GM21528 (cell line): ENCODE measurements around the gene SURF2.
"Not testable (repeated sequence)": the region's sequence is repeated elsewhere in the genome, so short reads cannot be mapped to it uniquely, and the experiment has no call there.

Source experiments
- ATAC-seq: cut with Tn5 transposase; IDR thresholded peaks from one replicate; pipeline ENCODE4 v1.9.1; 2021; ENCODE audit warnings: mild to moderate bottlenecking, moderate library complexity; ENCODE audit not compliant: unreplicated experiment, low FRiP score

Gene SURF2

DNA sequence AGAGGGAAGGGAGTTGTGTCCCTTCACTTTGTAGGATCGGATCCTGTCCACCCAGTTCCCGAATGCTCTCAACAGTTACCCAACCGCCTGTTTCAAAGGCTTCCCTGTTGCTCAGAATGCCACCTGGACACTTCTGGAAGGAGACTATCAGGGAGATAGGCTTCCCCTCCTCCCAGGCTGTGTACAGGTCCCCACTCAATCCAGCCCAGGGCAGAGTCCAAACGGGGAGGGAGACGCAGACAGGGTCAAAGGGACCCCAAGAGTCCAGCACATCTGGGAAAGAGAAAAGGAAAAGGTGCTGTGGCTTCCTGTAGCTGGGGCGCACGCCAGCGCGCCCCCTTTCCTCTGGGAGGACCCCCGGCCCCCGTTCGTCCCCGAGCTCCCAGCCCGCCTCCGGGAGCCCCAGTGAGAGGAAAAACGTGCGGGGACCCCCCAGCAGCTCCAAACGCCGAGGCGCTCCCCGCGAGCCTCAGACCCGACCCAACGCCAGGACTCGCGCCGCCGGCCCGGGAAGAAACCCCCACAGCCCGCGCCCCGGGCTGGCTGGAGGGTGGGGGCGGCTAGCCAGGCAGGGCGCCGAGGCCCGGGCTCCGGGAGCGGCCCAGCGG lies 18.9 kb downstream of the SURF2 start:
- peak; percentile 7 for ATAC-seq

DNA sequence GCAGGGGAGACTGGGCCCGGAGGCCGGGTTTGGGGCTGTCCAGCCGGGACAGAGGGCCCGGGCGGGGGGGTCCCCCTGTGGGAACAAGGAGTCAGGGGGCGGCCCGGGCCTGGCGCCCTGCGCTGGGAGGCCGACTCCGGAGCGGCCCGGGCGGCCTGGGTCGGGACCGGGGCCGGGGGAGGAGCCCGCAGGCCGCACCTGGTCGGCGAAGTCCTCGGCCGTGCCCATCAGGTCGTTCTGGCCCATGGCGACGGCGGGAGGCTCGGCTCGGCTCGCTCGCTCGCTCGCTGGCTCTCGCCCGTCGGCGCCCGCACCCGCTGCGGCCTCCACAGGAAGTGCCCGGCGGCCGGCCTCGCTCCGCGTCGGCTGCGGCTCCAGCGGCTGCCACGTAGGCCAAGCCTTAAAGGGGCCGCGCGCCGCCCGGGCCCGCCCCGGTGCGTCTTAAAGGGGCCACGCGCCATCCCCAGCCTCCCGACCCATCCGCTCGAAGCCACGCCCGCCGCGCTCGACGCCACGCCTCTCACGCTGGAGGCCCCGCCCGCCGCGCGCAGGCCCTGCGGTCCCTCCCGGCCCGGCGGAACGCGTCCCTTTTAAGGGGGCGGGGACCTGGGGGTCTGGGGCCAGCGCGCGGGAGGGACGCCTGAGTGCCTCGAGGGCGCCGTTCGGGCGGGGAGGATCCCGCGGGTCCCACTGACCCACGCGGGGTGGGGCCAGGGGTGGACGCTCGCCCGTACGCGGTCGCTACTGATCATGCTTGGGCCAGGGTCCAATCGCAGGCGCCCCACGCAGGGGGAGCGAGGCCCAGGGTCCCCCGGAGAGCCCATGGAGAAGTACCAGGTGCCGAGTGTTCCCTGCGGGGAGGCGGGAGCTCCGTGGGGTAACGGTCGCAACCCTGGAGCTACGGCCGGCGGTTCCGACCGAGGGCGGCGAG lies 19.6 kb downstream of the SURF2 start, which contains the start of the genes STKLD1 and SURF4:
TSS of gene STKLD1 (plus strand) at position 643 of the 931 bp plus-strand sequence. CDS start at position 751, 108 bp downstream.
TSS of gene SURF4 (minus strand) at position 337 of the 931 bp plus-strand sequence. CDS start at position 246, 91 bp downstream.
- ATAC-seq, result peak; percentile 85

DNA sequence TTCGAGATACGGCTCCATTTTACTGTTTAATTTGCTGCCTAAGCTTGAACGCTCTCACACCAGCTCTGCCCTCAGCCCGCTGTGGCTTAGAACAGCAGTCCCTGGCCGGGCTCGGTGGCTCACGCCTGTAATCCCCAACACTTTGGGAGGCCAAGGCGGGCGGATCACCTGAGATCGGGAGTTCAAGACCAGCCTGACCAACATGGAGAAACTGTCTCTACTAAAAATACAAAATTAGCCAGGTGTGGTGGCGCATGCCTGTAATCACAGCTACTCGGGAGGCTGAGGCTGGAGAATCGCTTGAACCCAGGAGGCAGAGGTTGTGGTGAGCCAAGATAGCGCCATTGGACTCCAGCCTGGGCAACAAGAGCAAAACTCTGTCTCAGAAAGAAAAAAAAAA lies 20.9 kb downstream of the SURF2 start:
- not testable (repeated sequence) for ATAC-seq

DNA sequence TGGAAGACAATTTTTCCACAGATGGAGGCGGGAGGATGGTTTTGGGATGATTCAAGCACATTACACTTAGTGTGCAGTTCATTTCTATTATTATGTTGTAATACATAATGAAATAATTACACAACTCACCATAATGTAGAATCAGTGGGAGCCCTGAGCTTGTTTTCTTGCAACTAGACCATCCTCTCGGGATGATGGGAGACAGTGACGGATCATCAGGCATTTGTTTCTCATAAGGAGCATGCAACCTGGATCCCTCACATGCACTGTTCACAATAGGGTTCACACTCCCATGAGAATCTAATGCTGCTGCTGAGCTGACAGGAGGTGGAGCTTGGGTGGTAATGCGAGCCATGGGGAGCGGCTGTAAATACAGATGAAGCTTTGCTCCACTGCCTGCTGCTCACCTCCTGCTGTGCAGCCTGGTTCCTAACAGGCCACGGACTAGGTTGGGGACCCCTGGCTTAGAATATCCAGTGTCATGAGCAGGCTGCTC lies 21.4 kb downstream of the SURF2 start:
- ATAC-seq, result no peak

DNA sequence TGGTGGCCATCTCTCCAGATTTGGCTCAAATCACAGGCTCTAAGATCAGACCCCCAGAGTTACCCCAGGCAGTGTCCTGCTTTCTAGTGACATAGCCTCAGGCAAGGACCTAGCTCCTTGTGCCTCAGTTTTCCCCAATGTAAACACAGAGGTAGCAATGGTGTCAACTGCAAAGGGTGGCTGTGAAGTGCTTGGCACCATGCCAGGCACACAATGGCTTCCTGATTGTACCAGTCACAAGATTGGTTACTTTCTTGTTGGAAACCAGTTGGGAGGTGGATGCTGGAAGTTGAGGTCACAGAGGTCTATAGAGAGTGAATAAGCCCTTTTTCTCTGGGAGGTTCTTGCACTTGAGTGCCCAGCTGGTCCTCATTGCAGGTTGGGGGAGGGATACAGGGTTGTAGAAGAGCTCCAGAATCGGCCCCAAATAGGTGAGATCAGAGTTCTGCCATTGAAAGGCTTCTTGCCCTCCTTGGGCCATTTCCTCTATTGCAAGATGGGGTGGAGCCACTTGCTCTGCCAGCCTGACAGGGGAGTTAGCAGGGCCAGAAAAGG lies 22.1 kb downstream of the SURF2 start:
- no peak for ATAC-seq

DNA sequence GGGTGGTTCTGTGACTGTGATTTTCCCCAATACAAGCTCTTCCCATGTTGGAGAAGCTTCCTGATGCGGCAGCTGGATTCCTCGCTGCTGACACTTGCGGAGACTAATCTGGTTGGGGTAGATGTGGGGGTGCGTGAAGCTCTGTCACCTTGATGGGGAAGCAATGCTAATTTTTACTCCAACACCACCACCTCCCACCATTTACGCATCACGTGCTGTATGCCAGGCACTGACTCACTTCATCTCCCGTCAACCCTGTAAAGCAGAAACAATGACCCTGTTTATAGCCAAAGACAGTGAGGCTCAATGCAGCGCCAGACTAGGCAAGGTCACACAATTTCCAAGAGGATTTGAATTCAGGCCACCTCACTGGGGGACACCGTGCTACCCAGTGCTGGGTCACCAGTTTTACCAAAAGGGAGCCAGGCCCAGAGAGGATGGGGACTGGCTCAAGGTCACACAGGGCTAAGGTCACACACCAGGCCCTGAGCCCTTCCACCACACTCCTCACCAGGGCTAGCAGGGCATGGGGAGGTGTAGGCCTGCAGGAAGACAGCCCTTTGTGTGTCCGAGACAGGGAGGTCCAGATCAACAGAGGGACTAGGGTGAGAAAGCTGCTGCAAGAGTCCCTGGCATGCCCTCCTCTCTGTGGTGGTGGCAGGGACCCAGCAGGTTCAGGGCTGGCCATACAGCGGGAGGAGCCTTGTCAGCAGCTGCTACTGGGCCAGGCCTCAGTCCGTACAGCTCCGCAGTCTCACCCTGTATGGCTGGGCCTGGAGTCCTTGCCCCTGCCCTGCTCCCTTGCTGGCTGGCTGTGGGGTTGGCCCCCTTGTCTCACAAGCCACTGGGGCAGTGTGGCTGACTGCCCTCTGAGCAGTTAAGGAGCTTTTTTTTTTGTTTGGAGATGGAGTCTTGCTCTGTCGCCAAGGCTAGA lies 23.1 kb downstream of the SURF2 start:
- ATAC-seq, result no peak

DNA sequence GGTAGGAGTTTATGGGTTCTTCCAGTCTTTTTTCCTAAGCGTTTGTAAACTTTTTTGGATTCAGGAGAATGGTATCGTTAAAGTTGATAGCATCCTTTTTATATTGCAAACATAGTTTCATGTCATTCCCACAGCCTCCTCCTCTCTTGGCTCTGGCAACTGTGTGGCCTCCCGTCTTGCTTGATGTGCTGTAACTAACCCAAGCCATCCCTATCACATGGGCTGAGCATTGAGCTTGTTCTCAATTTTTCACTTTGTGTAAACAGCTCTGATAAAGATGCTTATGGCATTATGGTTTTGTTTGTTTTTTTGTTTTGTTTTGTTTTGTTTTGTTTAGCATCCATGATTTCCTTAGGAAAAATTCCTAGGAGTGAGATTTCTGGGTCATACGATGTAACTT lies 24.4 kb downstream of the SURF2 start:
- ATAC-seq, result no peak

DNA sequence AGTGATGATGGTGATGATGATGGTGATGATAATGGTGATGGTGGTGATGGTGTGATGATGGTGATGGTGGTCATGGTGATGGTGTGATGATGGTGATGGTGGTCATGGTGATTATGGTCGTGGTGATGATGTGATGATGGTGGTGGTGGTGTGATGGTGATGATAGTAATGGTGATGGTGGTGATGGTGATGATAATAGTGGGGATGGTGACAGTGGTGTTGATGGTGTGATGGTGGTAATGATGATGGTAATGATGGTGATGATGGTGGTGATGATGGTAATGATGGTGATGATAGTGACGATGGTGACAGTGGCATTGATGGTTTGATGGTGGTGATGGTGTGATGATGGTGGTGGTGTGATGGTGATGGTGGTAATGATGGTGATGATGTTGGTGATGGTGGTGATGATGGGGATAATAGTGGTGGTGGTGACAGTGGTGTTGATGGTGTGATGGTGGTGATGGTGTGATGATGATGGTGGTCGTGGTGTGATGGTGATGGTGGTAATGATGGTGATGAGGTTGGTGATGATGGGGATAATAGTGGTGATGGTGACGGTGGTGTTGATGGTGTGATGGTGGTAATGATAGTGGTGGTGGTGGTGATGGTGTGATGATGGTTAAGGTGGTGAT lies 26.3 kb downstream of the SURF2 start:
- ATAC-seq, result no peak

DNA sequence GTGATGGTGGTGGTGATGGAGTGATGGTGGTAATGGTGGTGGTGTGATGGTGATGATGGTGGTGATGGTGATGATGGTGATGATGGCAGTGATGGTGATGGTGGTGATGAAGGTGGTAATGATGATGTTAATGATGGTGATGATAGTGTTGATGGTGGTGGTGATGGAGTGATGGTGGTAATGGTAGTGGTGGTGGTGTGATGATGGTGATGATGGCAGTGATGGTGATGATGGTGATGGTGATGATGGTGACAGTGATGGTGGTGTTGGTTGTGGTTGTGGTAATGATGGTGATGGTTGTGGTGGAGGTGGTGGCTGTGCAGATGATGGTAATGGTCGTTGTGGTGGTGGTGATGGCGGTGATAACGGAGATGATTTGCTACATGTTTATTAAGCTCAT lies 27.1 kb downstream of the SURF2 start:
- ATAC-seq, result no peak

DNA sequence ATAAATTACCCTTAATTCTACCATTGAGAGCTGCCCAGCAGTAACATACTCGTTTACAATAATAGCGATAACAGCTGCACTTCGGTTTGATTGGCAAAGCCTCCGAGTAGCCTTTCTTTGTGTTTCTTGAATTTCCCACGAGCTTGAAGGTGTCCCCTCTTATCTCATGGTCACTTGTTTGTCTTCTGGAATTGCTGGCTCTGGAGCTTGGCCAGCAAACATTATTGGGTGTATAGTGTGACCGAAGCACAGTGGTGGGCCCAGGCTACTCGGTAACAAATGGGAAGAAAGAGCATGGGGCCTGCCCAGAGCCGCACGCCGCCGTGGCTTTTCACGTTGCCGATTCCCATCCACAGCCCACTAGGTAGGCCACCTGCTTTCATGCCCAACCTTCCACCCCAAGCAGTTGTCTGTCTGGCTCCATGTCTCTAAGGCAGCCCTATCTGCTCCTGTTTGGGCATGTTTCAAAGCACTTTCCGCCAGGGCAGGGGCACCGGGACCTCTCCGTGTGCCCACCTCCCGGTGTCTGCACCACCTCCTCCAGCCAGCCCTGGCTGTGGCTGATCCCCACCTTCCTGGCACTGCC lies 28.5 kb downstream of the SURF2 start:
- ATAC-seq, result no peak

DNA sequence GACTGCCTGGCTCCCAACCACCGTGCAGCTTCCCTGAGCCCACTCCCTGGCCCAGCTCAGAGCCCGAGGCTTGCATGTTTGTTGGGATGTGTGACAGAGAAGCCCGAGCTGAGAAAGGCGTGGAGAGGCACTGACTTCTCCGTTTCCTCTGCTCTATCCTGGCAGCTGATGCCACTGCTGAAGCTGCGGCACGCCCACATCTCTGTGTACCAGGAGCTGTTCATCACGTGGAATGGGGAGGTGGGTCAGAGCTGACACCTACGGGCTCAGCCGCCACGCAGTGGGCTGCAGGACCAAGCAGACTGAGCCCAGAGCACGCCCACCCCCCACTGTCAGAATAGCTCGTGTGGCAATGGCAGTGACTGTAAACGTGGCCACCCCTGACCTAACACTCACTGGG lies 29.1 kb downstream of the SURF2 start:
- no peak for ATAC-seq

DNA sequence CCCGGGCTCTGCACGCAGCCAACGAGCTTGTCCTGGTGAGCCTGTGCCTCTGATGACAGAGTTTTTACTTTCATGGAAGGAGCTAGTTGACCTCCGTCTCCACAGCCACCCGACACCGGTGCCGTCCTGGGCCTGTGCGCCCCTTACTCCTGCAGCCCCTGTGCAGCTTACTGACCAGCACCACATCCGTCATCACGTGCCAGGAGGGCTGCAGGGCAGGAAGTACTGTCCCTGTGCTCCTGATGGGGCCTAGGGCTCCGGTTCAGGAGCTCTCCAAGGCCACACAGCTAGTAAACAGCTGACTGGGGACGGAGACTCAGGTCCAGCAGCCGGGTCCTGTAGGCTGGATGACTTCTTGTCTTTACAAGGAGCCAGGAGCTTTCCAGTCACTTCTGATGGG lies 30.0 kb downstream of the SURF2 start:
- ATAC-seq, result no peak

DNA sequence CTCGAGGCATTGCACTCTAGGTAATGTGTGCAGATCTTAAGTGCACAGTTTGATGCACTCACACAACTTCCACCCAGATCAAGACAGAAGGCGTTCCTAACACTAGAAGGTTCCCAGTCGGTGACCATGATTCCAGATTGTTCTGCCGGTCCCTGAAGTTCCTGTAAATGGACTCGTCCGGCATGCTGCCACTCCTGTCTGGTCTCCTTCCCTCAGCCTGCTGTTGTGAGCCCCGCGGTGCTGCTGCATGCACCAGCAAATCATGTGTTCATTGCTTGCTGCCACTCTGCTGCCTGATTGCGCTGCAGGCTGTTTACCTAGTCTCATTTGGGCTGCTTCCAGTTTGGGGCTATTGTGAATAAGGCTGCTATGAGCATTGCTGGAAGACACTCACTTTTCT lies 31.3 kb downstream of the SURF2 start:
- ATAC-seq, result no peak

DNA sequence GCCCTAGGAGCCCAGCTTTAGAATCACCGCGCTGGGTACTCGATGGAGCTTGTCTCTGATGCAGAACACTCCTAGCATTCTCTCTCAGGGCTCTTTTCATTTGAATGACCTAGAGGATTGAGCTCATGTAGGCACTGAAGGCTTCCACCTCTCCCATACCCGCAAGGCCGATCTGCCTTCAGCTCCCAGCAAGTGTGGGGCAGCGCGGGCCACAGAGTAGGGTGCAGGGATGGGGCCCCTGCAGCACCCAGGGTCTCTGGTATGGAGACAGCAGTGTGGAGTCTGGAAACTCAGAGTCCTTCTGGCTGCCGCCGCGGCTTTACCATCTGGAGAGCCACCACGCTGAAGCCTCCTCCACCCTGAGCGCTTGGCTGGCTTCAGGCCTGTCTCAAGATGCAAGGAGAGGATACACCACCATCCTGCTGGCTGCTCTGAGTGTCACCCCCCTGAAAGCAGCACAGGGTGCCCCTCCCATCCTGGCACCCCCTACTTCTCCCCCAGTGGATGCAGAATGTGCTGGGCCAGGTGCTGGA lies 32.7 kb downstream of the SURF2 start:
- no peak for ATAC-seq

DNA sequence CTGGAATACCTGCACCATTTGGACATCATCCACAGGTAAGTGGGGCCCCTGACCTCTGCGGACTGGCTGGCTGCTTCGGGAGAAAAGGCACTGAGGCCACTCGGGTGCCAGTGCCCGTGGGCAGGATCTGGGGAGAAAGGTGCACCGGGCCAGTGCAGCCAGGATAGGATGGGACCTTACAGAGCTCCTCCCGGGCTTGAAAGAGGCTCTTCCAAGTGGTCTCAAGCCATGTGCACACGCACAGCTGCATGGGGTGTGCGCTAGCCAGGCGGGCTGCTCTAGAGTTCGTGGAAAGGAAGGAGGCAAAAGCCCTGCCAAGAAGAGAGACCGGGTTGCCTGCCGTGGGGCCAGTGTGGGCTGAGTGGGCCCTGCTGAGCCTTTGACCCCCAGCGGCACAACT lies 33.2 kb downstream of the SURF2 start:
- no peak for ATAC-seq

DNA sequence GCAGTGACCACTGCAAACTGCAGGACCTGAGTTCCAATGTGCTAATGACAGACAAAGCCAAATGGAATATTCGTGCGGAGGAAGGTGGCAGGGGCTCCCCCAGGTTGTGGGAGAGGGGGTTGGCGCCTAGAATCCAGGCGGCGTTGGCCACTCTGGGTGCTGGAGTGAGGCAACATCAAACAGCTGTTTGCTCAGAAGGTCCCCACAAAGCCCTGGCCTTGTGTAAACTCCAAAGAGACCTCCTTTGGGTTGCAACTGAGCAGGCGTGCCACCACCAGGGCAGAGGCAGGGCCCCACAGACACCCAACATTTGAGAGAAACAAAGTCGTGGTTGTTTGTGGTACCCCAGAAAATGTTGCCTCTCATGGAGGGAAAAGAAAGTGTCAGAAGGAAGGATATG lies 34.4 kb downstream of the SURF2 start:
- ATAC-seq, result no peak

DNA sequence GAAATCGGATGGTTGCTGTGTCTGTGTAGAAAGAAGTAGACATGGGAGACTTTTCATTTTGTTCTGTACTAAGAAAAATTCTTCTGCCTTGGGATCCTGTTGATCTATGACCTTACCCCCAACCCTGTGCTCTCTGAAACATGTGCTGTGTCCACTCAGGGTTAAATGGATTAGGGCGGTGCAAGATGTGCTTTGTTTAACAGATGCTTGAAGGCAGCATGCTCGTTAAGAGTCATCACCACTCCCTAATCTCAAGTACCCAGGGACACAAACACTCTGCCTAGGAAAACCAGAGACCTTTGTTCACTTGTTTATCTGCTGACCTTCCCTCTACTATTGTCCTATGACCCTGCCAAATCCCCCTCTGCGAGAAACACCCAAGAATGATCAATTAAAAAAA lies 35.1 kb downstream of the SURF2 start:
- ATAC-seq, result not testable (repeated sequence)

DNA sequence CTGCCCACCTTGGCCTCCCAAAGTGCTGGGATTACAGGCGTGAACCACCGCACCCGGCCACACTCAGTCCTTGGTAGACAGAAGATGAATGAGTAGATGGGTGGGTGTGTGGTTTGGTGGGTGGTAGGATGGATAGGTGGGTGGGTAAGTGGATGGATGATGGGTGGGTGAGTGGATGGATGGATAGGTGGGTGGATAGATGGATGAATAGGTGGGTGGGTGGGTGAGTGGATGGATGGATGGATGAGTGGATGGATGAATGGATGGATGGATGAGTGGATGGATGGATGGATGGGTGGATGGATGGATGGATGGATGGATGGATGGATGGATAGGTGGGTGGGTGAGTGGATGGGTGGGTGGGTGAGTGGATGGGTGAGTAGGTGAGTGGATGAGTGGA lies 36.0 kb downstream of the SURF2 start:
- not testable (repeated sequence) for ATAC-seq

DNA sequence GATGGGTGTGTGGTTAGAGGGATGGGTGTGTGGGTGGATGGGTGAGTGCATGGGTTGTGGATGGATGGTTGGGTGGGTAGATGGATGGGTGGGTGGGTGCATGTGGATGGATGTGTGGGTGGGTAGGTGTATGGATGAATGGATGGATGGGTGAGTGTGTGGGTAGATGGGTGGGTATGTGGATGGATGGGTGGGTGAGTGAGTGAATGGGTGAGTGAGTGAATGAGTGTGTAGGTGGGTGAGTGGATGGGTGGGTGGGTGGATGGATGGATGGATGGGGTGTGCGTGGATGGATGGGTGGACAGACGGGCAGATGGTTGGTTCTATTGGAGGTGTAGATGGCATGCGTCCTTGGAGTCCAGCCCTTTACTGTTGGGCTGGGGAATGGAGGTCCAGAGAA lies 37.0 kb downstream of the SURF2 start:
- no peak for ATAC-seq
